ENCODE measurements around the gene PEAR1. TPM values are rescaled to one million over a fixed set of nuclear protein-coding genes. Genes with fewer than 3 reads are reported as not detected.

The PEAR1 gene
- total RNA-seq, 1 experiment from 2014 or later = 3.0 TPM

- Mint-ChIP-seq H3K27me3 (ENCODE audit: unreplicated experiment) (peaks cover 100% of the 10 kb centered on the region), H3K9me3 (ENCODE audit: low read depth, unreplicated experiment) (no peaks in the 10 kb centered on the region), H3K27ac (ENCODE audit: unreplicated experiment) (no peak overlapping the region), H3K4me1 (ENCODE audit: low read depth, unreplicated experiment) (no peaks in the 10 kb centered on the region), H3K36me3 (ENCODE audit: insufficient read depth, unreplicated experiment) (no peaks in the 10 kb centered on the region), H3K4me3 (ENCODE audit: low read depth, unreplicated experiment) (no peak overlapping the region)
- intact Hi-C loops (cut with micrococcal nuclease; ENCODE audit: unreplicated experiment) = no loop called here
- DNase-seq = no peak
- no peak for TF ChIP-seq CTCF (IDR thresholded peaks at IDR 0.05; ENCODE audit: unreplicated experiment)
- BruUV-seq (replicated peaks) = no TSS peak
- CTCF ChIA-PET = no interaction called here
These were observed 7.6 kb upstream of the PEAR1 start for GRCh38 chr1:156885880-156886355.

- Mint-ChIP-seq H3K27me3 (ENCODE audit: unreplicated experiment) (peaks cover 100% of the 10 kb centered on the region), H3K9me3 (ENCODE audit: low read depth, unreplicated experiment) (no peaks in the 10 kb centered on the region), H3K36me3 (ENCODE audit: insufficient read depth, unreplicated experiment) (no peaks in the 10 kb centered on the region), H3K27ac (ENCODE audit: unreplicated experiment) (no peak overlapping the region), H3K4me3 (ENCODE audit: low read depth, unreplicated experiment) (no peak overlapping the region), H3K4me1 (ENCODE audit: low read depth, unreplicated experiment) (no peaks in the 10 kb centered on the region)
- CTCF ChIA-PET = interaction anchor here (0.6 to 1.5 kb wide), 7 partner anchors 14 to 1887 kb away, joined by 3 to 10 read pairs (median 4); no protein-coding TSS in a partner anchor
- DNase-seq = no peak
- intact Hi-C loops (cut with micrococcal nuclease; ENCODE audit: unreplicated experiment) = no loop called here
- no TSS peak for BruUV-seq (replicated peaks)
- no peak for TF ChIP-seq CTCF (IDR thresholded peaks at IDR 0.05; ENCODE audit: unreplicated experiment)
These were observed 6.8 kb upstream of the PEAR1 start for GRCh38 chr1:156886583-156887281.

- intact Hi-C loops (cut with micrococcal nuclease; ENCODE audit: unreplicated experiment) = no loop called here
These were observed 6.2 kb upstream of the PEAR1 start for GRCh38 chr1:156887317-156887716.

GRCh38 chr1:156887734-156888133 lies 5.8 kb upstream of the PEAR1 start:
- Mint-ChIP-seq H3K4me3 (ENCODE audit: low read depth, unreplicated experiment) (no peak overlapping the region), H3K36me3 (ENCODE audit: insufficient read depth, unreplicated experiment) (no peaks in the 10 kb centered on the region), H3K9me3 (ENCODE audit: low read depth, unreplicated experiment) (no peaks in the 10 kb centered on the region), H3K4me1 (ENCODE audit: low read depth, unreplicated experiment) (no peaks in the 10 kb centered on the region), H3K27me3 (ENCODE audit: unreplicated experiment) (peaks cover 92% of the 10 kb centered on the region), H3K27ac (ENCODE audit: unreplicated experiment) (no peak overlapping the region)
- CTCF ChIA-PET = interaction anchor here (0.6 to 1.5 kb wide), 6 partner anchors 40 to 1888 kb away, joined by 3 to 10 read pairs (median 4); no protein-coding TSS in a partner anchor
- no peak for TF ChIP-seq CTCF (IDR thresholded peaks at IDR 0.05; ENCODE audit: unreplicated experiment)
- intact Hi-C loops (cut with micrococcal nuclease; ENCODE audit: unreplicated experiment) = no loop called here
- no TSS peak for BruUV-seq (replicated peaks)
- DNase-seq = no peak

More at GRCh38 chr1:156887317-156887716, 6.2 kb upstream of the PEAR1 start:
- H3K4me3 Mint-ChIP-seq (ENCODE audit: low read depth, unreplicated experiment) = no peak overlapping the region
- no peak for TF ChIP-seq CTCF (IDR thresholded peaks at IDR 0.05; ENCODE audit: unreplicated experiment)
- no peaks in the 10 kb centered on the region for H3K36me3 Mint-ChIP-seq (ENCODE audit: insufficient read depth, unreplicated experiment)
- BruUV-seq (replicated peaks) = no TSS peak
- no peak for DNase-seq
- CTCF ChIA-PET = interaction anchor here (0.6 to 1.5 kb wide), 6 partner anchors 14 to 1887 kb away, joined by 3 to 10 read pairs (median 4); no protein-coding TSS in a partner anchor
- H3K4me1 Mint-ChIP-seq (ENCODE audit: low read depth, unreplicated experiment) = no peaks in the 10 kb centered on the region
- no peaks in the 10 kb centered on the region for H3K9me3 Mint-ChIP-seq (ENCODE audit: low read depth, unreplicated experiment)
- H3K27me3 Mint-ChIP-seq (ENCODE audit: unreplicated experiment) = peaks cover 96% of the 10 kb centered on the region
- H3K27ac Mint-ChIP-seq (ENCODE audit: unreplicated experiment) = no peak overlapping the region
